Activated CD4-positive, alpha-beta memory T cell treated with anti-CD3 and anti-CD28 coated beads for 36 hours (primary cell): ENCODE measurements around the gene B3GNT3. TPM values are rescaled to one million over a fixed set of nuclear protein-coding genes. Genes with fewer than 3 reads are reported as not detected.

ENCODE experiments used
- CTCF ChIA-PET: fragments of 350-600 bp; sonication (Branson Sonifier 250); formaldehyde crosslinking; loops from one replicate; lab custom pipeline; 2021; ENCODE audit warnings: antibody characterized with exemption, inconsistent platforms; lab: Charles Lee
- POLR2A ChIA-PET: fragments of 350-600 bp; sonication (Branson Sonifier 250); formaldehyde crosslinking; loops from one replicate; lab custom pipeline; 2021; ENCODE audit warnings: antibody characterized with exemption; lab: Charles Lee
- DNase-seq: peaks from one replicate; pipeline ENCODE4 v3.0.0-alpha.2; 2020
- H3K27ac Mint-ChIP-seq: one replicate; pipeline ENCODE4 v1.8.0; 2021; ENCODE audit warnings: mixed read lengths
- H3K27me3 Mint-ChIP-seq: one replicate; pipeline ENCODE4 v1.8.0; 2021; ENCODE audit warnings: mixed read lengths
- H3K36me3 Mint-ChIP-seq: one replicate; pipeline ENCODE4 v1.8.0; 2021; ENCODE audit warnings: mixed read lengths
- H3K4me1 Mint-ChIP-seq: one replicate; pipeline ENCODE4 v1.8.0; 2021; ENCODE audit warnings: low read depth, mixed read lengths
- H3K4me3 Mint-ChIP-seq: one replicate; pipeline ENCODE4 v1.8.0; 2021; ENCODE audit warnings: mild to moderate bottlenecking, mixed read lengths
- H3K9me3 Mint-ChIP-seq: one replicate; pipeline ENCODE4 v1.8.0; 2021; ENCODE audit warnings: mixed read lengths
- intact Hi-C: fragments of 100-400 bp; cut with micrococcal nuclease; formaldehyde crosslinking; loops from one replicate; pipeline ENCODE4 v1.15.1; 2023
- total RNA-seq, 2 experiments: library from RNA; stranded (reverse); gene quantifications; one replicate each; pipeline ENCODE4 v1.2.3, GENCODE V29; 2021

The B3GNT3 gene
- total RNA-seq, 2 experiments from 2014 or later = 0.26 to 0.34 TPM

DNA sequence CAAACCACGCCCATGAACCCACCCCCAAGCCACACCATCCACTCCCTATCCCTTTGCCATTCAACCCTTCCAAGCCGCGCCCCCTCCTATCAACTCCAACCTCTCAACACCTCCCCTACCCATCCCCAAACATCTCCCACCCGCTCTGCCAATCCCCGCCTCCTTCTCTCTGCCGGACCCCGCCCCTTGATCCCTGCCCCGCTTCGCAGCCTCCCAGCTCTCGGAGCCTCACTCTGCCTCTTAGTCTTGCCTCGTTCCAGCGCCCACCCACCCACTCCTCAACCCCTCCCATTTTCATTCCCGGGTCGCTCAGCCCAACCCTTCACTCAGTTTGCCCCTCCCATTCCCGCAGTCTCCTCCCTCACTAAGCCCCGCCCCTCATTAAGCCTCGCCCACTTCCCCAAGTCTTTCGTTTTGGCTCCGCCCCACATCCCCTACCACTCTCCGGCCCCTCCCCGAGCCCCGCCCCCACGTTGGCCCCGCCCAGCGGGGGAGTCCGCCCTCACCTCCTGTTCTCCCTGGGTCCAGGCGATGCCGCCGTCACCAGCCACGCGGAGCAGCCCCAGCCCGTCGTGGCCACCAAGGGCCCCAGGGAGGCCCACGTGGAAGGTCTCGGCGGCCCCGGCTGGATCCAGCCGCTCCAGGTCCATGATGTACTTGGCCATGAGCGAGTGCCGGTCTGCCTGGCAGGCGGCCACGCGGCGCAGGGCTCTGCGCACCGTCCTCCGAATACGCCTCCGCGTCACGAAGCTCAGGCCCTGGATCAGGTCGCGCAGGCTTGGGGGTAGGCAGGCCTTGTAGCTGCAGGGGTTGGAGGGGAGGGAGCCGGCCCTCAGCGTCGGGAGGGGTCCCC lies 47.1 kb downstream of the B3GNT3 start:
- Mint-ChIP-seq H3K4me1 (peaks cover 38% of the 10 kb centered on the region), H3K4me3 (no peak overlapping the region), H3K27me3 (no peaks in the 10 kb centered on the region), H3K36me3 (peaks cover 66% of the 10 kb centered on the region), H3K9me3 (no peaks in the 10 kb centered on the region), H3K27ac (no peak overlapping the region)
- DNase-seq = peak; percentile 81
- CTCF ChIA-PET = no interaction called here
- intact Hi-C loops = no loop called here
- POLR2A ChIA-PET = no interaction called here

DNA sequence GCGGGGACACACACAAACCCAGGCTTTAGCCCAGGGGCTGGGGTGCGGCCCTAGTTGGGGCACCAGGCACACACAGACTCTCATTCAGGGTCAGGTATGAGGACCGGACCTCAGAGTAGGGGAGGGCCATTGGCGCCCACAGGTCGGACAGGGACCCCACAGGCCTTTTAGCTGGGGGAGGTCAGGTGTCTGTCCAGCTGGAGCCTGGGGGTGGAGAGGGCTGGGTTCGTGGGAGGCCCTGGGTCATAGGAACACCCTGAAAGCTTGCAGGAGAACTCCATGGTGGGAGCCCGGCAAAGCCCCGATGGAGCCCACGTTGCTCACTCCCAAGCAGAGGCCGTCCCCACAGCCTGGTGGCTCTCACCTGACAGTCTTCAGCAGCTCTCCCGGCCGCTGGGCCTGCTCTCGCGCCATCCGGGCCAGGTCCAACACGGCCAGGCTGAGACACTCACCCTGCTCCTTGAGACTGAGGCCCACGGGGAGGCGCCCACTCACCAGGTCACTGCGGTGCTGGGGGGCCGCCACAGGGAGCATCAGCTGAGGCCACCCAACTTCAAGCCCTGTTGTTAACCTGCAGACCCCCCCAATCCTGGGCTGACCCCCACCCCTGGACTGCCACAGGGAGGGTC lies 47.8 kb downstream of the B3GNT3 start:
- intact Hi-C loops = no loop called here
- no peak for DNase-seq
- H3K27ac Mint-ChIP-seq = no peak overlapping the region
- no peak overlapping the region for H3K4me3 Mint-ChIP-seq
- H3K27me3 Mint-ChIP-seq = peaks cover under 1% of the 10 kb centered on the region
- peaks cover 63% of the 10 kb centered on the region for H3K36me3 Mint-ChIP-seq
- CTCF ChIA-PET = no interaction called here
- H3K9me3 Mint-ChIP-seq = no peaks in the 10 kb centered on the region
- POLR2A ChIA-PET = no interaction called here
- peaks cover 38% of the 10 kb centered on the region for H3K4me1 Mint-ChIP-seq

DNA sequence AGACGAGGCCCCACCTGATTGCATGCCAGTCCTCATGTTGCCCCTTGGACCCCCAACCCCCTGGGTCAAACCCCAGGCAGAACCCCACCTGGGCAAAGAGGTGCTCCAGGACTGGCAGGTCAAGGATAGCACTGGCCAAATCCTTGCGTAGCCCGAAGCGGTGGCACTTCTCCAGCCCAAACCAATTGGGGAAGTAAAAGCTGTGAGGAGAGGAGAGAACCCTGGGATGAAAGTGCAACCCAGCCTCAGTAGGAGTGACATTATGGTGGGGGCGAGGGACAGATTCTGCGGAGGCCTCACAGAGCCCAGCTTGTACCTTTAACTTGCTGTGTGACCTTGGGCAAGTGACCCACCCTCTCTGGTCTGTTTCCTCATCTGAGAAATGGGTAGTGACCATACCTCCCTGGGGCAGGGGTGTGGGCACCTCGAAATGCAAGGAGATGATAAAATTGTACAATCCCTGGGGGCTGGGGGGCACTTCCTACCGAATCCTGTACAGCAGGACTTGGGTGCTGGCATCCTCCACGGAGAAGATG lies 48.4 kb downstream of the B3GNT3 start:
- Mint-ChIP-seq H3K27ac (peak overlapping the region; percentile 97), H3K4me1 (peaks cover 43% of the 10 kb centered on the region), H3K27me3 (peaks cover 2% of the 10 kb centered on the region), H3K36me3 (peaks cover 59% of the 10 kb centered on the region), H3K4me3 (no peak overlapping the region), H3K9me3 (no peaks in the 10 kb centered on the region)
- ChIA-PET POLR2A (no interaction called here), CTCF (interaction anchor here (0.6 to 2.7 kb wide), 2 partner anchors 12 to 377 kb away, joined by 3 to 11 read pairs; no protein-coding TSS in a partner anchor)
- intact Hi-C loops = no loop called here
- DNase-seq = no peak

DNA sequence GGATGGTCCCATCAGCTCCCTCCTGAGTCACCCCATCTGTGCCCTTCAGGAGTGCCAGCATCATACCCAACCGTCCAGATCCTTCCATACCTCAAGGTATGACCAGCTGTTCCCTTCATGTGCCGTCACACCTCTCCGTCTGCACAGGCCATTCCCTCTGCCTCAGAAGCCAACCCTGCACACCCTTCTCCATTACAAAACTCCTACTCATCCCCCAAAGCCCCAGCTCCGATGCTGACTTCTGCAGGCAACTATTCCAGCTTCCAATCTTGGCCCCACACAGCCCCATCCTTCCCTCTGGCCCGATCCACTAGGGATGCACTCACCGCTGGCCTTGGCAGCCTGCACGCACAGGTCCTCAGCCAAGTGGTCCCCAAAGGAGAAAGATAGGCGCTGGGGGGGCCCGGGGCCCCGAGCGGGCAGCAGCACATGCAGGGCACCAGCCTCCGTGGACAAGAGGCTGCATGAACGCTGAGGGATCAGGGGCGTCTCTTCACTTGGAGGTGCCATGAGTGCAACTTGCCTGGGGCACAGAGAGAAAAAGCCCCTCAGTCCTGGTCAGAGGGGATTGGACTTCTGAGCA lies 49.1 kb downstream of the B3GNT3 start:
- Mint-ChIP-seq H3K4me1 (peaks cover 46% of the 10 kb centered on the region), H3K36me3 (peaks cover 55% of the 10 kb centered on the region), H3K4me3 (no peak overlapping the region), H3K27me3 (peaks cover 2% of the 10 kb centered on the region), H3K27ac (peak overlapping the region; percentile 97), H3K9me3 (no peaks in the 10 kb centered on the region)
- CTCF ChIA-PET = interaction anchor here (0.6 to 2.7 kb wide), 2 partner anchors 11 to 378 kb away, joined by 3 to 11 read pairs; no protein-coding TSS in a partner anchor
- intact Hi-C loops = no loop called here
- POLR2A ChIA-PET = no interaction called here
- no peak for DNase-seq

DNA sequence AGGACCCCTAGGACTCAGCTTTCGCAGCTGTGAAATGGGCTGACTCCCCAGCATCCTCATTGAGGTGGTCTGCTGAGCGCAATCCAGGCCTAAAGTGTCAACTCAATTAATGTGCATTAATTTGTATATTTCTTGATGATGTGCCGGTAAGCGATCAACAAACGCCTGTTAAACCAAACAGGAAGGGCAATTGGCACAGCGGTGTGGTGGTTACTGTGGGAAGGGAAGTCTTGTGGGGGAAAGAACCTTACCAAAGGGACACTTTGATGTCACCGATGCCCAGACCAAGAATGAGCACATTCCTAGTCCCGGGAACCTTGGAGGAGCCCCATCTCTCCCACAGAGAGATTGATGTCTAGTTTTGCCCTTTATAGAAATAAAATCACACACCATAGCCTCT lies 51.2 kb downstream of the B3GNT3 start:
- peaks cover 2% of the 10 kb centered on the region for H3K27me3 Mint-ChIP-seq
- H3K4me1 Mint-ChIP-seq = peaks cover 54% of the 10 kb centered on the region
- intact Hi-C loops = loop anchor here (2.0 kb wide), 1 partner anchor 49 kb away; no protein-coding TSS in a partner anchor

DNA sequence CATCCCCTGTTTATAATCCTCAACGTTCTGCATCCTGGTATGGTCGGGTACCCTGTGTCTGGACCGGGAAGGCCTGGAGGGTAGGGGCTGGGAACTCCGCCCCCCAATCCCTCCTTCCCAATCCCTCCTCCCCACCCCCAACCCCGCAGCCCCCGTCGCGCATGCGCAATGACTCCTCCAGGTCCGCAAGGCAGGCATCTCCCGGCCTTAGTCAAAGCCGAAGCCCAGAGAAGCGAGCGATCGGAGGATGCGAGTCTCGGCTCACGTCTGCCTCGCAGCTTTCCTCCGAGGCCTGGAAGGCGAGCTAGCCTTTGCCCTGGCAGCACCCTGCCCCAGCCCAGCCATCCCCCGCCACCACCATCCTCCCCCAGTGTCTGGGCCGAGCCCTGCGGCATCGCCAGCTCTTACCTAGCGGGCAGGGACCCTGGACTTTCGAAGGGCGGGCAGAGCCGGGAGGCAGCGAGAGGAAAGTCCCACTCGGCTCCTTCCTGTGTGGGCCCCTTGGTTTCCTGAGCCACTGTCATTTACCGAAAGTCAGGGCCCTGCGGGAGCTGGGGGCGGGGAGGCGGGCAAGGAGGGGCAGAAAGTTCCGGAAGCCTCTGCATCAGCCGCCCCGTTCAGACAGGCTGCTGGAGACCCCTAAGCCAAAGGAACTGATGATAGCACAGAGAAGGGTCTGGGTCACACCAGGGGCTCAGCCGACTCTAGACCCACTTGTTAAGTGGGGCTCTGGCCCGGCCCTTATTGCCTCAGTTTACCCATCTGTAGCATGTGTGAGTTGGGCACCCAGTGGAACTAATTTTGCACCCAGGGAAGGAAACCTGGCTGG lies 52.8 kb downstream of the B3GNT3 start, which contains the start of gene JAK3:
Gene JAK3 (minus strand): TSS at position 445 of the 829 bp plus-strand sequence. CDS start 3,565 bp downstream, outside the sequence.
- intact Hi-C loops = loop anchor here (1.0 to 2.0 kb wide), 2 partner anchors 12 to 51 kb away; partner anchors contain the start of gene RPL18A
- Mint-ChIP-seq H3K36me3 (peaks cover 33% of the 10 kb centered on the region), H3K4me3 (peak within 1 kb of the TSS; percentile 93), H3K9me3 (peaks cover 4% of the 10 kb centered on the region), H3K27me3 (peaks cover 2% of the 10 kb centered on the region), H3K4me1 (peaks cover 62% of the 10 kb centered on the region), H3K27ac (peak within 1 kb of the TSS; percentile 97)
- ChIA-PET CTCF (interaction anchor here (0.6 to 5.9 kb wide), 4 partner anchors 12 to 352 kb away, joined by 5 to 63 read pairs (median 8); partner anchors contain the start of genes CCDC124 and RPL18A), POLR2A (interaction anchor here (0.6 to 6.8 kb wide), 14 partner anchors 15 to 1159 kb away, joined by 3 to 99 read pairs (median 4); partner anchors contain the start of genes CCDC124, FCHO1, RPL18A and SLC5A5)
- DNase-seq = peak; percentile 96

More for the DNA sequence above, 51.2 kb downstream of the B3GNT3 start:
- POLR2A ChIA-PET = interaction anchor here (0.7 to 6.8 kb wide), 4 partner anchors 13 to 22 kb away, joined by 3 to 99 read pairs (median 4); partner anchors contain the start of gene RPL18A
- H3K27ac Mint-ChIP-seq = peak overlapping the region; percentile 97
- H3K36me3 Mint-ChIP-seq = peaks cover 39% of the 10 kb centered on the region
- H3K4me3 Mint-ChIP-seq = peak overlapping the region; percentile 93
- CTCF ChIA-PET = interaction anchor here (0.6 to 5.9 kb wide), 4 partner anchors 9 to 158 kb away, joined by 3 to 63 read pairs (median 8); partner anchors contain the start of genes CCDC124 and RPL18A
- DNase-seq = peak; percentile 66
- H3K9me3 Mint-ChIP-seq = no peaks in the 10 kb centered on the region

DNA sequence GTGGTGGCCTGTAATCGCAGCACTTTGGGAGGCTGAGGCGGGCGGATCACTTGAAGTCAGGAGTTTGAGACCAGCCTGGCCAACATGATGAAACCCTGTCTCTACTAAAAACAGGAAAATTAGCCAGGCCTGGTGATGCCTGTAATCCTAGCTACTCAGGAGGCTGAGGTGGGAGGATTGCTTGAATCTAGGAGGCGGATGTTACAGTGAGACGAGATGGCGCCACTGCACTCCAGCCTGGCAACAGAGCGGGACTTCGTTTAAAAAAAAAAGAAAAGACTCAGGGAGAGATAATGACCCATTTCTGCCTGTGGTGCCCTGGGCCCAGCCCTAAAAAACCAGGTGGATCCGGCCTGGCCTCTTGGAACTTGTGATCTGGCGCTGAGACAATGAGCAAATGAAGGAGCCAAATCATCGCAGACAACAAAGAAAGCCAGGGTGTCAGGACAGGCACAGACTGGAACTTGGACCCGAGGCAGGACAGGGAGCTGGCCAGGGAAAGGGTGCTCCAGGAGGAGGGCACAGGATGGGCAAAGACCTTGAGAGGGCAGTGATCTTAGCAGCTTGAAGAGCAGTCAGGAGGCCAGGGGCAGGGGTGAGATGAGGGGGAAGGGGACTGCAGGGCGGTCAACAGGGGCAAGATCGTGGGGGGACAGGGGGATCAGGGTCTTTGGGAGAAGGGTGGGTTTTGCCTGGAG lies 53.8 kb downstream of the B3GNT3 start:
- Mint-ChIP-seq H3K4me1 (peaks cover 56% of the 10 kb centered on the region), H3K9me3 (peaks cover 4% of the 10 kb centered on the region), H3K36me3 (peaks cover 24% of the 10 kb centered on the region), H3K27ac (peak overlapping the region; percentile 97), H3K27me3 (peaks cover 2% of the 10 kb centered on the region), H3K4me3 (peak overlapping the region; percentile 93)
- ChIA-PET CTCF (interaction anchor here (1.0 to 5.9 kb wide), 3 partner anchors 11 to 88 kb away, joined by 3 to 63 read pairs (median 9); partner anchors contain the start of genes CCDC124 and RPL18A), POLR2A (interaction anchor here (0.5 to 6.8 kb wide), 6 partner anchors 14 to 464 kb away, joined by 3 to 99 read pairs (median 4); partner anchors contain the start of genes CCDC124 and RPL18A)
- intact Hi-C loops = loop anchor here (1.0 kb wide), 1 partner anchor 11 kb away; the partner anchor contains the start of gene RPL18A
- peak; percentile 49 for DNase-seq

DNA sequence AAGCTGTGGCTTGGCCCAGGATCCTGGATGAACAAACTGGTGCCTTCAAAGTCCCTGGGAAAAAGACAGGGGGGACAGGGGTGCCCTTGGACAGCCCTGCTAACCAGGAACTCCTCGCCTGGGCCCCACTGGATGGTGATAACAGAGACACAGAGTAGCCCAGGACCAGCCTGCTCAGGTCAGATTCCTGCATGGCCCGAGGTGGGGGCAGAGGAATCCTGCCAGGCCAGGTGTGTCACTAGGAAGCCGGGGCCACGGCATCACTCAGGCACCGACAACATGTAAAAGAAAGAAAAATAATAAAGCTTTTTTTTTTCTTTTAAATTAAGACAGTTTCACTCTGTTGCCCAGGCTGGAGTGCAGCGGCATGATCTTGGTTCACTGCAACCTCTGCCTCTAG lies 59.1 kb downstream of the B3GNT3 start:
- DNase-seq = no peak
- ChIA-PET CTCF (interaction anchor here (1.1 to 4.2 kb wide), 6 partner anchors 9 to 358 kb away, joined by 3 to 41 read pairs (median 9); partner anchors contain the start of gene CCDC124), POLR2A (no interaction called here)
- intact Hi-C loops = no loop called here
- Mint-ChIP-seq H3K27me3 (no peaks in the 10 kb centered on the region), H3K4me3 (no peak overlapping the region), H3K4me1 (peaks cover 27% of the 10 kb centered on the region), H3K36me3 (peaks cover 3% of the 10 kb centered on the region), H3K27ac (no peak overlapping the region), H3K9me3 (peaks cover 4% of the 10 kb centered on the region)

DNA sequence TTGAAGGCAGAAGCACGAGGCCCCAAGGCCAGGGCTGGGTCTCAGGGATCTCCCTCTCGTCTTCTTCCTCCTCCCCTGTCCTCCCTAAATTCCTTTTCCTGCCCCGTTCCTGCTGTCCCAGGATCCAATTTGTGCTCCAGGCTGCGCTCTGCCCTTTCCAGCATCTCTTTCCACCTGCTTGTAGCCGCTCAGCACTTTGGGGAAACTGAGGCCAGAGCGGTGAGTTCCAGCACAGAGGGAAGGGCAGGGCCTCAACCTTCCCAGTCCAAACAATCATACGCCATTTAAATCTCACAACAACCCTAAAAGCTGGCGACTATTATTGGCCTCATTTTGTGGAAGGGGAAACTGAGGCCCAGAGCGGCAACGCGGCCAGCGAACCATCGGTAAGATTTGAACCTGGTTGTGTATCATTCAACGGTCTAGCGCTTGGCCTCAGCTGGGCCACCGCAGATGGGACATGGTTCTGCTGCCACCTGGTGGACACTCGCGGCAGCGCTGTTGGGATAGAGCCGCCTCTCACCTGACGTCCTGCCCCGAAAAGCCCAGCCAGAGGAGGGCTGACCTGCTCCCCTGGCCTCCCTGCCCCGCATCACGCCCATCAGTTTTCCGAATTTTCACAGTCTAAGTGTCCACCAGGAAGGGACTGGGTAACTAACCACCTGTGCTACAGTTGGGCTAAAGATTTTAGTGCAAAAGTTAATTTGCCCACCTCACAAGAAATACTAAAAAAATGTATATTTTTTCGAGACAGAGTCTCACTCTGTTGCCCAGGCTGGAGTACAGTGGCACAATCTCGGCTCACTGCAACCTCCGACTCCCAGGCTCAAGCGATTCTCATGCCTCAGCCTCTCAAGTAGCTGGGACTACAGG lies 60.6 kb downstream of the B3GNT3 start:
- intact Hi-C loops = loop anchor here (1.0 to 5.0 kb wide), 4 partner anchors 71 to 359 kb away; partner anchors contain the start of gene MAP1S
- H3K36me3 Mint-ChIP-seq = peaks cover 13% of the 10 kb centered on the region

More for the DNA sequence above, 60.6 kb downstream of the B3GNT3 start:
- DNase-seq = peak; percentile 95
- Mint-ChIP-seq H3K4me3 (peak overlapping the region; percentile 53), H3K27me3 (peaks cover 3% of the 10 kb centered on the region), H3K4me1 (peaks cover 24% of the 10 kb centered on the region), H3K9me3 (peaks cover 4% of the 10 kb centered on the region), H3K27ac (peak overlapping the region; percentile 34)
- ChIA-PET CTCF (interaction anchor here (0.6 to 4.2 kb wide), 24 partner anchors 7 to 594 kb away, joined by 3 to 41 read pairs (median 4); partner anchors contain the start of genes B3GNT3 and CCDC124), POLR2A (interaction anchor here (1.2 to 1.9 kb wide), 2 partner anchors 31 to 77 kb away, joined by 3 to 6 read pairs; partner anchors contain the start of gene CCDC124)
